RWPE2 (cell line): ENCODE data around the gene LIF.

Source experiments
- ATAC-seq: fragments of 200-7000 bp; cut with Tn5 transposase; 3 replicates; pipeline ENCODE4 v1.9.1; 2021; ENCODE audit warnings: low read depth
- DNase-seq: peaks from one replicate; pipeline ENCODE4 v3.0.0-alpha.2; 2020; ENCODE audit warnings: low spot score
- H3K27ac ChIP-seq: fragments of 450-650 bp; 2 replicates; pipeline ENCODE4 v1.5.1; 2017; ENCODE audit warnings: mild to moderate bottlenecking; ENCODE audit not compliant: poor library complexity, severe bottlenecking
- H3K27me3 ChIP-seq: fragments of 250-450 bp; sonication (Bioruptor Pico); 2 replicates; pipeline ENCODE4 v1.5.1; 2021; ENCODE audit warnings: mild to moderate bottlenecking, moderate library complexity; ENCODE audit not compliant: insufficient read depth, poor library complexity, severe bottlenecking
- H3K36me3 ChIP-seq: fragments of 250-450 bp; sonication (Bioruptor Pico); 2 replicates; pipeline ENCODE4 v1.5.1; 2020; ENCODE audit warnings: low read depth, mild to moderate bottlenecking, moderate library complexity
- H3K4me1 ChIP-seq: fragments of 250-450 bp; sonication (Bioruptor Pico); 2 replicates; pipeline ENCODE4 v1.5.1; 2021; ENCODE audit warnings: mild to moderate bottlenecking, moderate library complexity; ENCODE audit not compliant: insufficient read depth, poor library complexity, severe bottlenecking
- H3K4me3 ChIP-seq: fragments of 250-450 bp; sonication (Bioruptor Pico); 2 replicates; pipeline ENCODE4 v1.5.1; 2021; ENCODE audit warnings: mild to moderate bottlenecking, moderate library complexity; ENCODE audit not compliant: severe bottlenecking
- H3K9me3 ChIP-seq: fragments of 250-450 bp; sonication (Bioruptor Pico); 2 replicates; pipeline ENCODE4 v1.5.1; 2021; ENCODE audit warnings: mild to moderate bottlenecking, moderate library complexity; ENCODE audit not compliant: severe bottlenecking
- CTCF ChIP-seq: fragments of 450-650 bp; IDR thresholded peaks from one replicate; pipeline ENCODE4 v1.5.1; 2017; ENCODE audit warnings: mild to moderate bottlenecking, moderate library complexity; ENCODE audit not compliant: poor library complexity, severe bottlenecking

LIF gene

GRCh38 chr22:30232716-30233218, 13.8 kb downstream of the LIF start:
- Histone ChIP-seq H3K27ac (no peak overlapping the region), H3K36me3 (no peaks in the 10 kb centered on the region), H3K27me3 (no peaks in the 10 kb centered on the region), H3K4me1 (peaks cover 27% of the 10 kb centered on the region), H3K4me3 (no peak overlapping the region), H3K9me3 (no peaks in the 10 kb centered on the region)
- DNase-seq (no peak), ATAC-seq (no peak)
- TF ChIP-seq CTCF, result no peak

- no peak for TF ChIP-seq CTCF
- peaks cover 25% of the 10 kb centered on the region for H3K4me1 ChIP-seq
- ATAC-seq (no peak), DNase-seq (no peak)
- H3K4me3 ChIP-seq, result no peak overlapping the region
- no peak overlapping the region for H3K27ac ChIP-seq
- no peaks in the 10 kb centered on the region for H3K36me3 ChIP-seq
- no peaks in the 10 kb centered on the region for H3K9me3 ChIP-seq
- H3K27me3 ChIP-seq, result no peaks in the 10 kb centered on the region
These were observed 15.6 kb downstream of the LIF start for GRCh38 chr22:30230787-30231461.

- Histone ChIP-seq H3K27ac (no peak overlapping the region), H3K4me3 (no peak overlapping the region), H3K36me3 (no peaks in the 10 kb centered on the region), H3K27me3 (no peaks in the 10 kb centered on the region), H3K9me3 (no peaks in the 10 kb centered on the region), H3K4me1 (peaks cover 19% of the 10 kb centered on the region)
- ATAC-seq (no peak), DNase-seq (no peak)
- TF ChIP-seq CTCF, result no peak
These were observed 16.2 kb downstream of the LIF start for GRCh38 chr22:30230330-30230729.

DNA sequence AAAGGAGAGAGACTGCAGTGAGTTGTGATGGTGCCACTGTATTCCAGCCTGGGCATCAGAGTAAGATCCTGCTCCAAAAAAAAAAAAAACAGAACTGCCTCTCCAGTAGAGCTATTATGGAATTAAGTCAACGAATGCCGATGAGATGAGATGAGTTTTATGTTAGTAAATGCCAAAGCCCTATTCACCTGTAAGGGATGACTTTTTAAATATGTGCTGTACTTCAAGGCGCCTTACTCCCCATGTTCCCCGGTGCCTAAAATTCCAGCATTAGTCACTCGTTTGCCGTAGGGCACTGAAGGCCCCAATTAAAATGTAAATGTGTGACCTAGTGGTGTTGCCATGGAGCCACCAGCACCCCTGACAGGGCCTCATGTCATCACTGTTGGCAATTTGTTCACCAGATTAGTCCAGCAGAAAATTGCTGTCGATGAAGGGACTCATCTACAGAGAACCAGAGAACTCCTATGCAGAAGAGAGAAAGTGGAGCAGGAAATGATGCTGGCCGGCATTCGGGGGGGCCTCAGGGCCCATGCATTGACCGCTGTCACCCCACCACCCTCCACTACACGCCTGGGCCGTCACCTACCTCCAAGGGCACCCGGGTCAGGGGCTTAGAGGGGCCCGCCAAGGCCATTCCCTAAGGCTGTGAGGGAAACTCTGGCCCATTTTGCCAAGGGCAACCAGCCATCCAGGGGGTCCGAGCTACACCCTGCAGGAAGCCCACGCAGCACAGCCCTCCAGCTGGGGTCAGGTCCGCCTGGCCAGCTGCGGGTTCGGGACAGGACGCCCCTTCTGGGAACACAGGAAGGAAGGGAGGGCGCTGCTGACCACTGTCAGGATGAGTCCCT, 17.8 kb downstream of the LIF start:
- H3K4me3 ChIP-seq, result no peak overlapping the region
- DNase-seq, result no peak
- H3K27me3 ChIP-seq, result no peaks in the 10 kb centered on the region
- H3K36me3 ChIP-seq, result no peaks in the 10 kb centered on the region
- peak; percentile 68 for ATAC-seq
- no peak for TF ChIP-seq CTCF
- H3K9me3 ChIP-seq, result no peaks in the 10 kb centered on the region
- peaks cover 21% of the 10 kb centered on the region for H3K4me1 ChIP-seq
- H3K27ac ChIP-seq, result peak overlapping the region; percentile 48
